Mesodermal cell (in vitro differentiated cells): ENCODE data around the gene ETHE1.

ENCODE experiments used
- H3K27ac ChIP-seq: 2 replicates; pipeline ENCODE4 v1.7.0; 2013; ENCODE audit warnings: mild to moderate bottlenecking, low read depth, low read length, moderate library complexity; ENCODE audit not compliant: severe bottlenecking
- H3K36me3 ChIP-seq: 2 replicates; pipeline ENCODE4 v1.7.1; 2013; ENCODE audit warnings: mild to moderate bottlenecking, low read length, moderate library complexity; ENCODE audit not compliant: control insufficient read depth, insufficient read depth
- H3K4me1 ChIP-seq: one replicate; pipeline ENCODE4 v1.7.1; 2013; ENCODE audit warnings: mild to moderate bottlenecking, low read length; ENCODE audit not compliant: insufficient read depth, control insufficient read depth, poor library complexity, severe bottlenecking
- H3K4me3 ChIP-seq: 2 replicates; pipeline ENCODE4 v1.7.0; 2013; ENCODE audit warnings: low read length, control low read depth, mild to moderate bottlenecking; ENCODE audit not compliant: insufficient read depth, poor library complexity, severe bottlenecking; ENCODE audit errors: extremely low read depth
- H3K9me3 ChIP-seq: 2 replicates; pipeline ENCODE4 v1.7.1; 2013; ENCODE audit warnings: mild to moderate bottlenecking, low read length, moderate library complexity; ENCODE audit not compliant: control insufficient read depth
- WGBS, 2 experiments: methylation state at CpG; one replicate each; pipeline ENCODE4 v1.1.5; 2013; ENCODE audit warnings: missing lambda C conversion rate in 2 of 2; ENCODE audit not compliant: insufficient coverage in 2 of 2; 5-methylcytosine and 5-hydroxymethylcytosine counted together

ETHE1 gene

DNA sequence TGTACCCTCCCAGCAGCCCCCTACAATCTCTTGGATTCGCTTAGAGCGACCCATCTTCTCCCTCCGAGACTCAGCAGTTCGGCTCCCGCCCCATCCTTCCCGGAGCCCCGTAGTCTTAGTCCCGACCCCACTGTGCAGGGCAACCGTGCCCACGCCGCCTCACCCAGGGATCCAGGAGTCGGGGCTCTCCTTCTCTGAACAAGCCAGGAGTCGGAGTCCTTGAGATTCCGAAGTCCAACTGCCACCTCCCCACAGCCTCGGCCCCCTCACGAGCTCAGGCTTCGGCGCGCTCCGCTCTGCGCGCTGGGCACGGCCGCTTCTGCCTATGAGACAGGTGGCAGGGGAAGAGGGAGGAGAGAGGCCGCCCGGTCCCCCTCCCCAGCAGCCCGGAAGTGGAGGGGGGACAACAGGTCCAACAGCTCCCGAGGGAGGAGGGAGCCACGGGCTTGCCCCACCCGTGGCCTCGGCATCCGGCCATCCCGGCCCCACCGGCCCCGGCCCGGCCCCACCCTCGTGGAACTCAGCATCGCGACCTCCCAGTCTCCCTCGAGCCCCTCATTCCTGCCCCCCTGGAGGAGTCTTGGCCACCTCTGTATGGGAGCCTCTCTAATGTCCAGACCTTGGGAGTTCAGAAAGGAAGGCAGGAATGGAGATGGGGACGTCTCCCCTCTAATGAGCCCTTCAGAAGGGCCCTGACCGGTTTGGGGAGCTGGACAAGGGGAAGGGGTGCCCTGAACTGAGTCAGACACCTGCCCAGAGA is 22.4 kb downstream of the ETHE1 start, which contains the start of gene PHLDB3:
TSS of gene PHLDB3 (minus strand) at position 321 of the 760 bp plus-strand sequence. CDS start 628 bp downstream, outside the sequence.
- H3K9me3 ChIP-seq = no peaks in the 10 kb centered on the region
- peak within 1 kb of the TSS; percentile 81 for H3K27ac ChIP-seq
- peak within 1 kb of the TSS; percentile 83 for H3K4me3 ChIP-seq
- 1 to 7% methylated on average over 15 to 27 of the region's 42 CpGs for WGBS, 2 experiments
- peaks cover 7% of the 10 kb centered on the region for H3K4me1 ChIP-seq
- peaks cover 24% of the 10 kb centered on the region for H3K36me3 ChIP-seq

DNA sequence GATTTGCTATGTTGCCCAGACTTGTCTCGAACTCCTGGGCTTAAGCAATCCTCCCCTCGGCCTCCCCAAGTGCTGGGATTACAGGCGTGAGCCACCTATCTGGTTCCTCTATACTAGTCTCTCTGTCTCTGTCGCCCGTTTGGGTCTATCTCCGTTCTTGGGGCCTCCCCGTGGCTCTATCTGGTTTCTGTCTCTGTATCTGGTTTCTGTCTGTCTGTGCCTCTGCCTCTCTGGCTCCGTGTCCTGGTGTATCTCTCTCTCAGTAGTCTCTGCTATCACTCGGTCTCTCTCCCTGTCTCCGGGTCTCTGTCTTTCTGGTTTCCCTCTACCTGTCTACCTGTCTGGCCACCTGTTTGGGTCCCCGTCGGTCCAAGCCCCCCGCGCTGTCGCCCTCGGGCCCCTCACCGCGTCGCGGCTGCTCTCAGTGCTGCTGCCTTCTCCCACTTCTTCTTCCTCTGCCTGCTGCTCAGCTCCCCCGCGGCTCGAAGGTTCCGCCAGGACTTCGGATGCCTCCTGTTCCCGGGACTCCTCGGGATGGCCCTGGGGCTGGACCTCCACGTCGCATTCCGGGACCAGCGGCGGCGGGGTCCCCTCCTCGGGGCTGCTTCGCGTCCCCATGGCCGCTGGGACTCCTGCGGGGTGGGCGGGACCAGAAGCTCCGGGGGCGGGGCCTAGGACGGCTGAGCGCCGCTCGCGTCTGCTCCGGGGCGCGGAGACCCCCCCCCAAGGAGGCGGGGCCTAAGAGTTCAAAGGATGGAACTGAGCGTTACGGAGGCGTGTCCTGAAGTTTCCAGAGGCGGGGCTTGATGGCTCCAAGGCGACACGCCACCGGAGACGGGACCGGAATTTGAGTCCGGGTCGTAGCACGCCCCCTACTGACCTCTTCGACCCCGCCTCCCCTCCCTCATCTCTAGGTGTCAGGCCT is 23.2 kb downstream of the ETHE1 start:
- Histone ChIP-seq H3K36me3 (peaks cover 22% of the 10 kb centered on the region), H3K4me3 (peak overlapping the region; percentile 83), H3K27ac (peak overlapping the region; percentile 81), H3K4me1 (peaks cover 7% of the 10 kb centered on the region), H3K9me3 (no peaks in the 10 kb centered on the region)
- 6% methylated on average over 40 to 48 of the region's 64 CpGs for WGBS, 2 experiments

DNA sequence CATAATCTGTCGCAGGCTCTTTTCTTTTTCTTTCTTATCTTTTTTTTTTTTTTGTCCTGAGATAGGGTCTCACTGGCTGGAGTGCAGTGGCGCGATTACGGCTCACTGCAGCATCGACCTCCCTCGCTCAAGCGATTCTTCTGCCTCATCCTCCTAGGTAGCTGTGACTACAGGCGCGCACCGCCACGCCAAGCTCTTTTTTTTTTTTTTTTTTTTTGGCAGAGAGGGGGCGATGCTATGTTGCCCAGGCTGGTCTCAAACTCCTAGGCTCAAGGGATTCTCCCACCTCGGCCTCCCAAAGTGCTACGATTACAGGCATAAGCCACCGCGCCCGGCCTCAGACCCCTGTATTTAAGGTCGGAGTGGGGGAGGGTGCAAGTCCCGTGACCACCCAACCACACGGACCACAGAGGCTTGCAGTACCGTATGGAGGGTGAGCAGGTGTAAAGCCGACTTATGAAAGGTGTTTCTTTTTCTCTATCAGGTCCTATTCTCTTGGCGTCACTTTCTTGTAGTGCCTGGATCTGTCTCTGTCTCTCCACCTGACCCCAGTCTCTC is 24.5 kb downstream of the ETHE1 start:
- Histone ChIP-seq H3K36me3 (peaks cover 24% of the 10 kb centered on the region), H3K4me3 (no peak overlapping the region), H3K27ac (no peak overlapping the region), H3K4me1 (peaks cover 7% of the 10 kb centered on the region), H3K9me3 (no peaks in the 10 kb centered on the region)
- 92 to 93% methylated on average over 6 to 18 of the region's 23 CpGs for WGBS, 2 experiments

DNA sequence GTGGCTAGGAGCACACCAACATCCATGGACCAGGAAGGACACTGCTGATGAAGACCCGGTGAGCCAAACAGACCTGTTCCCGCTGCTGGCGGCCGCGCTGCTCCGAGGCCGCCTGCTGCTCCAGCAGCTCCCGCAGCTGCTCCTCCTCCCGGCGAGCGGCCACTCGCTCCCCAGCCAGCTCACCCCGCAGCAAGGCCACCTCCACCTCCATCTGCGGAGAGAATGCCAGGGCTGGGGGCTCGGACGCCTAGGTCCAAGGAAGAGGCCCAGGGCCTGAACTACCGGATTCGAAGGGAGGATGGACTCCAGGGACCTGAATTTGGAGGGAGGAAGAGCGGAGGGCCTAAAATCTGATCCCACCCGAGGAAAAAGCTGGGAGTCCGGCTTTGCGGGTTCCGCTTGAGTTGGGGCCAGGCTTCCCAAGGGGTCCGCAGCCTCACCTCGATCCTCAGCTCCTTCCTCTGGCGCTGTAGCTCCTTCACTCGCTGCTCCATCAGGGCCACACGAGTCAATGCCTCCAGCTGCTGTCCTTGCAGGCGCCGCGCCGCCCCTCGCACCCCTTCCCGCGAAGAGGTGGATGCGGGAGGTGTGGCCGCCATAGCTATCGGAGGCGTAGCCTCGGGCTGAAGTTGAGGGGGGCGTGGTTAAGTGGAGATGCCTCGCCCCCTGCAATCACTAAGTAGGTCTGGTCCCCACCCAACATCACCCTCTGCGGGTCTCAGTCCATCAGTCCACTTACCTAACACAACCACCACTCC is 25.2 kb downstream of the ETHE1 start:
- no peak overlapping the region for H3K27ac ChIP-seq
- no peak overlapping the region for H3K4me3 ChIP-seq
- H3K36me3 ChIP-seq = peaks cover 30% of the 10 kb centered on the region
- H3K9me3 ChIP-seq = no peaks in the 10 kb centered on the region
- peaks cover 7% of the 10 kb centered on the region for H3K4me1 ChIP-seq
- 90 to 96% methylated on average over 21 to 42 of the region's 43 CpGs for WGBS, 2 experiments

DNA sequence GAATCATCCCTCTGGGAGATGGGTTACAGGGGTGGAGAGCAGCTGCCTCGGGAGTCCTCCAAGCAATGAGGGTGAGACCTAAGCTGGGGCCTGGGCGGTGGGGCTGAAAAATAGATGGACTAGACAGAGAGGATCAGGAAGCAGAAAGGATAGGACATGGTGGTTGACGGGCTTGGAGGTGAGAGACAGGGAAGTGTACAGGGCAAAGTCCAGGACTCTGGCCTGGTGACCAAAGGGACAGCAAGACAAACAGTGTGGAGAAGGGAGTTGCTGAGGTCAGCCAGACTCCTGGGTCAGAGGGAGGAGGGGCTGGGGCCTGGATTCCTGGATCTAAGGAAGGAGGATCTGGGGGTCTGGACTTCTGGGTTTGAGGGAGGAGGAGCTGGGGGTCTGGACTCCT is 28.0 kb downstream of the ETHE1 start:
- H3K4me3 ChIP-seq = no peak overlapping the region
- no peak overlapping the region for H3K27ac ChIP-seq
- WGBS, 2 experiments = 88 to 95% methylated on average over 3 of the region's 3 CpGs
- H3K9me3 ChIP-seq = no peaks in the 10 kb centered on the region
- H3K4me1 ChIP-seq = peaks cover 7% of the 10 kb centered on the region
- peaks cover 38% of the 10 kb centered on the region for H3K36me3 ChIP-seq

DNA sequence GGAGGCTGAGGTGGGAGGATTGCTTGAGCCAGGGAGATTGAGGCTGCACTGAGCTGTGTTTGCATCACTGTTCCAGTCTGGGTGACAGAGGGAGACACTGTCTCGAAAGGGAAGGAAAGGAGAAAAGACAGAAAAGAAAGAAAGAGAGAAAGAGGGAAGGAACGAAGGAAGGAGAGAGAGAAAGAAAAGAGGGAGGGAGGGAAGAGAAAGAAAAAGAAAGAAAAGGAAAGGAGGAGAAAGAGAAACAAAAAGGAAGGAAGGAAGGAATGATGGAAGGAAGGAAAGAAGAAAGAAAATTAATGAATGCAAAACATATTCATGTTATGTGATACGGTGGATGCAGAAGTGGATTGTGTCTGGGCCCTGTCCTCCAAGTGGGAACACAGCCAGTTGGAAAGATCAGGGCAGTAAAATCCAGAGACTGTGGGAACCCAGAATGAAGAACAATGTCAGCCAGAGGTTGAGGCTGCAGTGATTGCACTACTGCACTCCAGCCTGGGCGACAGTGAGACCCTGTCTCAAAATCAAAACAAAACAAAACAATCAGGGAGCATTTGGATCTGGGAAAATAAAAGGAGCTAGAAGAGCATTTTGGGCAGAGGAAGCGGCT is 28.7 kb downstream of the ETHE1 start:
- no peak overlapping the region for H3K27ac ChIP-seq
- H3K4me1 ChIP-seq = peaks cover 5% of the 10 kb centered on the region
- H3K4me3 ChIP-seq = no peak overlapping the region
- peaks cover 38% of the 10 kb centered on the region for H3K36me3 ChIP-seq
- H3K9me3 ChIP-seq = no peaks in the 10 kb centered on the region
- 97% methylated on average over 4 of the region's 5 CpGs for WGBS, 2 experiments

DNA sequence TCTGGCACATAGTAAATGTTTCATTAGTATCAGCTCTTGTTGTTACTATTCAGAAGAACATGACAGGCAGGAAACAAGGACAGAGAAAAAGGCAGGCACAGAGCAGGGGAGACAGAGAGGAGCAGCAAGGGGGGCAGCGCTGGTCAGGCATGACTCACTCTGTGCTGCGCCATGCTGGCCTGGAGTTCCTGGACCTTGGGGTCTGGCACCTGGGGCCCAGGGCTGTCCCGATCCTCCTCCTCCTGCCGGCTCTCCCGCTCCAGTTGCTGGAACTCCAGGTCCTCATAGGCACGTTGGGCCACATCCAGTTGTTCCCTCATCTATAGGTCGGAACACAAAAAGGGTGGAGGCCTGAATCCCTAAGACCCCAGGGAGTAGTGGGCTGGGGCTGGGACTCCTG is 30.0 kb downstream of the ETHE1 start:
- peaks cover 38% of the 10 kb centered on the region for H3K36me3 ChIP-seq
- no peak overlapping the region for H3K4me3 ChIP-seq
- 92 to 95% methylated on average over 5 to 7 of the region's 7 CpGs for WGBS, 2 experiments
- H3K27ac ChIP-seq = no peak overlapping the region
- H3K9me3 ChIP-seq = no peaks in the 10 kb centered on the region
- no peaks in the 10 kb centered on the region for H3K4me1 ChIP-seq

DNA sequence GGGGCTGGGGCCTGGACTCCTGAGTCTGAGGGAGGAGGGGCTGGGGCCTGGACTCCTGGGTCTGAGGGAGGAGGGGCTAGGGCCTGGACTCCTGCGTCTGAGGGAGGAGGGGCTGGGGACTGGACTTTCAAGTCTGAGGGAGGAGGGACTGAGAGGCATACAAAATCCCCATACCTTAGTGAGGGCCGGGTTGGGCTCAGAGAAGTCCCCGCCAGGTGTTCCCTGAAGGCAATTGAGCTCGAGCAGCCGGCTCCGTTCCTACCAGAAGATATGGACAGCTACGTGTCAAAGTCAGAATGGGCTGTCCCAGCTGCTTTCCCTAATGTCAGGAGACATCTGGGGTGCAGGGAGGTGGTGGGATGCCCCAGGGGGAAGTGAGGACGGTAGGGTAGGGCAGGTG is 31.9 kb downstream of the ETHE1 start:
- H3K27ac ChIP-seq = no peak overlapping the region
- no peak overlapping the region for H3K4me3 ChIP-seq
- peaks cover 29% of the 10 kb centered on the region for H3K36me3 ChIP-seq
- no peaks in the 10 kb centered on the region for H3K4me1 ChIP-seq
- 86% methylated on average over 6 to 7 of the region's 8 CpGs for WGBS, 2 experiments
- no peaks in the 10 kb centered on the region for H3K9me3 ChIP-seq

DNA sequence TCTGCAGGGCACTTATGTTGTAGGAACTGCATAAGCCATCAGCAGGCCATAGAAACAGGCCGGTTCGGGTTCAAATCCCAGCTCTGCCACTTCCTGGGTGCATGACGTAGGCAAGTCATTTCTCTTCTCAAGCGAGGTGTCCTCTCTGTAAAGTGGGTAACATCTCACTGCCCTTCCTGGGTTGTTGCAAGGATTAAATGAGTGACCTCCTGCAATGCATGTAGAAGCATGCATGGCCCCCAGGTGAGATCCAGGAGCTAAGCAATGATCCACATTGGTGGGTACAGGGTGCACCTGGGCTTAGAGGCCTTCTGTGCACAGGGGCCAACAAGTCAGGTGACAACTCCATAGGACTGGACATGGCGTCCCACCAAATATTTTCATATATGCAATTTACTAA is 36.2 kb downstream of the ETHE1 start:
- no peaks in the 10 kb centered on the region for H3K4me1 ChIP-seq
- peaks cover 17% of the 10 kb centered on the region for H3K36me3 ChIP-seq
- no peak overlapping the region for H3K4me3 ChIP-seq
- WGBS, 2 experiments = 91 to 100% methylated on average over 4 of the region's 5 CpGs
- no peaks in the 10 kb centered on the region for H3K9me3 ChIP-seq
- no peak overlapping the region for H3K27ac ChIP-seq
